ENCODE measurements around the gene YKT6.
A peak's percentile ranks its signal among the peaks of the same experiment; 100 is the strongest.
"Not testable (repeated sequence)": the region's sequence is repeated elsewhere in the genome, so short reads cannot be mapped to it uniquely, and the experiment has no call there.

The YKT6 gene

GRCh38 chr7:44172803-44173424 lies 27.9 kb upstream of the YKT6 start:
- no peak for DNase-seq

GRCh38 chr7:44173911-44174693 lies 26.7 kb upstream of the YKT6 start:
- DNase-seq = no peak

DNA sequence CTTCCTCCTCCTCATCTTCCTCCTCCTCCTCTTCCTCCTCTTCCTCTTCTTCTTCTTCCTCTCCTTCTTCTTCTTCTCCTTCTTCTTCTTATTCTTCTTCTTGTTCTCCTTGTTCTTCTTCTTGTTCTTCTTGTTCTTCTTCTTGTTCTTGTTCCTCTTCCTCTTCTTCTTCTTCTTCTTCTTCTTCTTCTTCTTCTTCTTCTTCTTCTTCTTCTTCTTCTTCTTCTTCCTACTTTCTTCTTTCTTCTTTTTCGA lies 26.2 kb upstream of the YKT6 start:
- not testable (repeated sequence) for DNase-seq

GRCh38 chr7:44175730-44176129 lies 25.0 kb upstream of the YKT6 start:
- no peak for DNase-seq

DNA sequence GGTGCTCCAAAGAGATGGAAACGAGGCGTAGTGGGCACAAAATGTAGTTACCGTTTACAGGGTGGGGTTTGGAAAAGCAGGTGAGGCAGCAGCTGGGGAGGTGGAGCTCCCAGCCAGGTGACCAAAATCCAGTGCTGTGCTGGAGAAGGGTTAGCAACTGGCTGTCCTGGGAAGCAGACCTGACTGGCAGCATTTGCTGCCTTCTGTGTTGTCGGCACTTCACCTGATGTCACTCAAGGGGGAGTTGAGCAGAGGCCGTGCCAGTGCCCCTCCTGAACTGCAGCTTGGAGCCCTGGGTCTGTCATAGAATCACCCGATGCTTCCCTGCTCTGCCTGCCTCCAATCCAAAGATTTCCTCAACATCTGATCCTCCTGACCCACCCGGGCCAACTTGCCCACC lies 24.3 kb upstream of the YKT6 start:
- DNase-seq = no peak

DNA sequence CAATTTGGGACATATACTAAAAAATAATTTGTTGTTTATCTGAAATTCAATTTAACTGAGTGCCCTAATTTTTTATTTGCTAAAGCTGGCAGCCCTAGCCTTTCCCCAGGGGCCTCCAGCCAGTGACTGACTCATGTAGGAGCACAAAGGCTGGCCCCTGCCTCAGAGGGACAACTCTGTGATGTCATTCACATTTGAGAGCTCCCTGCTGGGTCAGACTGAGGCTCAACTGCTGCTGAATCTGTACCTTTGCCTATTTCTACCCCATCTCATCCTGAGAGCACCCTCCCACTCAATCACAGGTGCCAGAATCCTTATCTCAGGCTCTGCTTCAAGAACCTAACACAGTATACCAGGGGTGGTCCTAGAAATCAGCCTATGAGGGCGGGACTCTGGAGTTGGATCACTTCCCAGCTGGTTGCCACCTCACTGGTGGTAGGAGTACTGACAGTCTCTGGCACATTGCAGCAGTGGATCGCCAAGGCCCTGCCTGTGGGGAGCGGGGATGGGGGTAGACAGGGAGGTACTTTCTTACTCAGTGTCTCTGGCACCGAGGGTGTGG lies 23.1 kb upstream of the YKT6 start:
- no peak for DNase-seq

DNA sequence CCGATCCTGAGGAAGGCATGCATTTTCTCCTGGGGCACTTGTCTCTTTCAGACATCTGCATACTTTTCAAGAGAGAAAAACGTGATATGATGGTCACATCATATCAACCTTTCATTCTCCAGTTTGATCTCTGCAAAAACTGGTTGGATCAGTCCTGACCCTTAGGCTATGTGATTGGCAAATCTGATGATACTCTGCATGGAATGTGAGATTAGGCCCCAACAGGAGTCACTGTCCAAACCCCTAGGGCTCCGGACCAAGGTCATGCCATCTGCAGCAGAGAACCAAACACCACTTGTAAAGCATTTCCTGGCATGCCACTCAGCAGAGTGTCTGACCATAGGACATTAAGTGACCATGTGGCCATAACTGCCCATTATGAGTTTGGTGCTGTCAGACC lies 20.1 kb upstream of the YKT6 start:
- DNase-seq = no peak

- DNase-seq = no peak
Observed at GRCh38 chr7:44182827-44183226, 18.0 kb upstream of the YKT6 start.

- no peak for DNase-seq
Observed at GRCh38 chr7:44183386-44183785, 17.4 kb upstream of the YKT6 start.

DNA sequence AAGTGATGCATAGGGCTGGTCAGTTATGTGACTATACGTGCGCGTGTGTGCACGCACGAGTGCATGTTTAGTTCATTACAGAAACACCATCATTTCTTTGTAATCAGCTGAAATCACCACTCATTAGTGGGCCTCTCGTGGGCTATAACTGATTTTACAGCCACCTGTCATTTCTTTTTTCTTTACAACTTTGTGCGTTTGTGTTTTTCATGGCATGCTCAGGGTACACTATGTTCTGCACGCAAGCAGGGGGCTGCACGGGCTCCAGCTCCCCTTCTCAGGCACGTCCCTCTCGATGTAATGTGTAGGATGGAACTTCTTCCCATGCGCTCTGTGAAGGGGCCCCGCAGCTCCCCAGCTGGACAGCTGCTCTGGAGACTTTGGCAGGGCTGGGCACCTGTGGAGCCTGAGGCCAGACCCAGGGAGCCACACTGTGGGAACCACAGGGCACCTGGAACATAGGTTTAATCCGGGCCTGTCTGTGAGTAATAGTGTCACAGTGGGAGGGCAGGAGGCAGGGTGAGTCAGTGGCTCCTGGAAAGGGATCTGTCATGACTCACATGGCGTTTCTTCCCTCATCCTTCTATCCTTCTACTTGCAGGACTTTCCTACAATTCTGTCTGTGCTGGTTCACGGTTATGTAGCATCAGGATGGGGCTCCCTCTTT lies 16.4 kb upstream of the YKT6 start:
- DNase-seq = no peak

DNA sequence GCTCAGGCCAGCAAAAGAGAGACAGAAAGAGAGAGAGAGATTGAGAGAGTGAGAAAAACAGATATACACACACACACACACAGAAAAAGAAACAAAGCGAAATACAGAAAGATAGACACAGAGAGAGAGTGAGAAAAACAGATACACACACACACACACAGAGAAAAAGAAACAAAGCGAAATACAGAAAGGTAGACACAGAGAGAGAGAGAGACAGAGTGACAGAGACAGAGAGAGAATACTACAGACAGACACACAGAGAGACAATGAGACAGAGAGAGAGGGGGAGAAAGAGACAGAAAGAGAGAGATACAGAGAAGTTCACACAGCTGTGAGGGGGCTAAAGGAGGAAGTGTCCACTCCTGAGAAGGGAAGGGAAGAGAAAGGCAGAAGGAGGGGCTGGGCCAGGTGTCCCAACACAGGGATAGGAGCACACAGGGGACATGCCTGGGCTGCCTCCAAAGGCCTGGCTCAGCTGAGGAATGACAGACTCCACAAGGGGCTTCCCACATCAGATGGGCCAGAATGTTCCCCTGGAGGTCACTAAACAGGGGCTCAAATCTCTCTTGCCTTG lies 15.8 kb upstream of the YKT6 start:
- no peak for DNase-seq

DNA sequence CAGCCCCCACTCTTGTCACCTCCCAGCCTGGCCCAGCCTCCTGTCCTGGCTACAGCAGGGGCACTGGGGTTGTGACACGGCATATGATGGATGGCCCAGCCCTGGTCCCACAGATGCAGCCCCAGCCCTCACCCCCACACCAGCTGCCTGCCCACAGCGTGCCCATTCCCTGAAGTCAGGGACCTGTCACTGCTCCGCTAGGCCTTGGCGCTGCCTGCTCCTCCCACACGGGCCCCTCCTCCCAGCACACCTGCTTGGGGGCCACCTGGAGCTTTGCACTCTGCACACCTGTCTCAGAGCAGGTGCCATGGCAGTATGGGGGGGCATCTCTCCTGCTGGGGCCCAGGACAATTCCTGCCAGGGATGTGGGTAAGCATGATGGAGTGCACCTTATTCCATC lies 15.0 kb upstream of the YKT6 start:
- DNase-seq = no peak

DNA sequence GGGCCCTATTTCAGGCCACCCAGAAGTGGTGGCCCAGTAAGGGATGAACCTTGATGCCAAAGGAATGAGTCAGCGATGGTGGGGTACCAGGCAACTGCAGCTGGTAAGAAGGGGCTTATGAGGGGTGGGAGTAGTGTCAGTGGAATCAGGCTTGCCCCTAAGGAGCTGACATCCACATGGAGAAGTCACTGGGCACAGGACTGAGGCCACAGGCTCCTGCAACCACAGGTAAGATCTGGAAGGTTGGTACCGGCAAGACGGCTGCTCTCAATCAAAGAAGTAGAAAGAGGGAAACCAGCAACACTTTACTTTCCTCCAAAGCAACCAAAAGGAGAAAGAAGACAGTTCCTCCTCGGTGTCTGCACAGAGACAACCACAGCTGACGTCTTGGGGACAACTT lies 14.0 kb upstream of the YKT6 start:
- DNase-seq = no peak

DNA sequence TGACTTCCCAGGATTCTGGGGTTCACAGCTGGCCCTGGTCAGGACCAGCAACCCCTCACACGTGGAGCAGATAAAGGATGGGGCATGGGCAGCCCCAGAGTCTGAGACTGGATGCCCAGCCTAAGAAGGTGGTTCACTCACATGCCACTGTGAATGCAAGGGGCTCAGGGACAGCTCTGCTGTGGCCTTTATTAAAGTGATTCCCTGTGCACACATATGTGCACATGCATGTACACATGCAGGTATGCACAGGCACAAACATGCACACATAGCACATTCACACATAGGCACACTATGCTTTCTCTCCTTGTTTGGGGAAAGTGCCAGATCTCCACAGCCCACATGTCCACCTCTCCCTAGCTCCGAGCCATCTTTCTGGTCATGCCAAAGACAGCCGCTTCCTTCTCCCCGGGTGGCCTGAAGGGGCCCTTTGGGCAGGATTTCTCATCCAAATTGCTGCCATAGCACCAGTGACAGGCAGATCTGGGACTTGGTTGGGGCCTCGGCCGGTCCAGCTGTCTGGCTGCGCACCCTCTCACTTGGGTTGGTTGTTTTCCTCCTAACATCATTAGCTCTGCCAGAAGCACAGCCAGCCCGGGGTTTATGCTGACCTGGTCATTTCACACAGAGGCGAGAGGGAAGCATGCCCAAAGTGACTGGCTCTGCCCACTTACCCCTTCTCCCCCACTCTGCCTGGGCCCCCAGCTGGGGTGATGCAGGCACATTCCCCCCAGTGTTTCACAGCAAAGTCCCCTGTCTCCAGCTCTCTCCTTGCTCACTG lies 13.0 kb upstream of the YKT6 start:
- DNase-seq = no peak

- no peak for DNase-seq
Observed at GRCh38 chr7:44188480-44189225, 12.1 kb upstream of the YKT6 start.

GRCh38 chr7:44189286-44189992 lies 11.3 kb upstream of the YKT6 start, which contains the start of gene GCK:
Gene GCK (minus strand): TSS chr7:44189439. CDS start chr7:44188953, 486 bp downstream.
- DNase-seq = no peak

GRCh38 chr7:44189993-44190872 lies 10.5 kb upstream of the YKT6 start:
- no peak for DNase-seq

- no peak for DNase-seq
Observed at GRCh38 chr7:44191171-44191570, 9.6 kb upstream of the YKT6 start.

- no peak for DNase-seq
Observed at GRCh38 chr7:44193011-44193802, 7.6 kb upstream of the YKT6 start.

DNA sequence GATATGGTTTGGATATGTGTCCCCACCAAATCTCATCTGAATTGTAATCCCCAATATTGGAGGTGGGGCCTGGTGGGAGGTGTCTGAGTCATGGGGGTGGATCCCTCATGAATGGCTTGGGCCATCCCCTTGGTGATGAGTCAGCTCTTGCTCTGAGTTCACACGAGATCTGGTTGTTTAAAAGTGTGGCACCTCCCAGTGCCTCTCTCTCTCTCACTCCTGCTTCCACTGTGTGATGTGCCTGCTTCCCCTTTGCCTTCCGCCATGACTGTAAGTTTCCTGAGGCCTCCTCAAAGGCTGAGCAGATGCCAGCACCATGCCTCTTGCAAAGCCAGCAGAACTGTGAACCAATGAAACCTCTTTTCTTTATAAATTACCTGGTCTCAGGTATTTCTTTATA lies 6.7 kb upstream of the YKT6 start:
- peak; percentile 14 to 18 for DNase-seq

All from inflammatory macrophage treated with lipopolysaccharide for 1 hour (primary cell).